ENCODE measurements around the gene KCNT1.

The KCNT1 gene

GRCh38 chr9:135711391-135711790, 9.4 kb downstream of the KCNT1 start:
- peaks cover 43% of the 10 kb centered on the region for H3K27me3 ChIP-seq (ENCODE audit: insufficient read depth, poor library complexity, severe bottlenecking)
- no peak for TF ChIP-seq CTCF (IDR thresholded peaks at IDR 0.05; ENCODE audit: poor library complexity, severe bottlenecking)
- H3K27ac ChIP-seq (ENCODE audit: poor library complexity, severe bottlenecking) = no peak overlapping the region
- H3K36me3 ChIP-seq (ENCODE audit: low read depth) = no peaks in the 10 kb centered on the region
- H3K9me3 ChIP-seq (ENCODE audit: severe bottlenecking) = no peaks in the 10 kb centered on the region
- H3K4me1 ChIP-seq (ENCODE audit: insufficient read depth, poor library complexity, severe bottlenecking) = no peaks in the 10 kb centered on the region
- ATAC-seq (ENCODE audit: low read depth) (no peak), DNase-seq (ENCODE audit: low spot score) (no peak)
- no peak overlapping the region for H3K4me3 ChIP-seq (ENCODE audit: severe bottlenecking)

GRCh38 chr9:135711881-135712280, 9.9 kb downstream of the KCNT1 start:
- Histone ChIP-seq H3K27ac (ENCODE audit: poor library complexity, severe bottlenecking) (no peak overlapping the region), H3K4me3 (ENCODE audit: severe bottlenecking) (no peak overlapping the region), H3K27me3 (ENCODE audit: insufficient read depth, poor library complexity, severe bottlenecking) (peaks cover 43% of the 10 kb centered on the region), H3K4me1 (ENCODE audit: insufficient read depth, poor library complexity, severe bottlenecking) (no peaks in the 10 kb centered on the region), H3K9me3 (ENCODE audit: severe bottlenecking) (no peaks in the 10 kb centered on the region), H3K36me3 (ENCODE audit: low read depth) (no peaks in the 10 kb centered on the region)
- no peak for TF ChIP-seq CTCF (IDR thresholded peaks at IDR 0.05; ENCODE audit: poor library complexity, severe bottlenecking)
- ATAC-seq (ENCODE audit: low read depth) (no peak), DNase-seq (ENCODE audit: low spot score) (no peak)

- Histone ChIP-seq H3K27me3 (ENCODE audit: insufficient read depth, poor library complexity, severe bottlenecking) (peaks cover 43% of the 10 kb centered on the region), H3K36me3 (ENCODE audit: low read depth) (no peaks in the 10 kb centered on the region), H3K4me3 (ENCODE audit: severe bottlenecking) (no peak overlapping the region), H3K4me1 (ENCODE audit: insufficient read depth, poor library complexity, severe bottlenecking) (no peaks in the 10 kb centered on the region), H3K9me3 (ENCODE audit: severe bottlenecking) (no peaks in the 10 kb centered on the region), H3K27ac (ENCODE audit: poor library complexity, severe bottlenecking) (no peak overlapping the region)
- no peak for TF ChIP-seq CTCF (IDR thresholded peaks at IDR 0.05; ENCODE audit: poor library complexity, severe bottlenecking)
- DNase-seq (ENCODE audit: low spot score) = no peak
- no peak for ATAC-seq (ENCODE audit: low read depth)
These were observed 10.8 kb downstream of the KCNT1 start for GRCh38 chr9:135712613-135713295.

GRCh38 chr9:135714242-135715055, 12.5 kb downstream of the KCNT1 start:
- H3K9me3 ChIP-seq (ENCODE audit: severe bottlenecking) = no peaks in the 10 kb centered on the region
- TF ChIP-seq CTCF (IDR thresholded peaks at IDR 0.05; ENCODE audit: poor library complexity, severe bottlenecking) = no peak
- H3K27me3 ChIP-seq (ENCODE audit: insufficient read depth, poor library complexity, severe bottlenecking) = peaks cover 43% of the 10 kb centered on the region
- no peaks in the 10 kb centered on the region for H3K4me1 ChIP-seq (ENCODE audit: insufficient read depth, poor library complexity, severe bottlenecking)
- ATAC-seq (ENCODE audit: low read depth) (no peak), DNase-seq (ENCODE audit: low spot score) (no peak)
- no peak overlapping the region for H3K4me3 ChIP-seq (ENCODE audit: severe bottlenecking)
- no peak overlapping the region for H3K27ac ChIP-seq (ENCODE audit: poor library complexity, severe bottlenecking)
- no peaks in the 10 kb centered on the region for H3K36me3 ChIP-seq (ENCODE audit: low read depth)
